Endothelial cell of umbilical vein (primary cell): Measurements from ENCODE around the gene SLC11A1. TPM values are rescaled to one million over a fixed set of nuclear protein-coding genes. Genes with fewer than 3 reads are reported as not detected.

Experiments
- BruUV-seq: library from RNA; stranded (reverse); fragments of 400-500 nt; replicated peaks from 2 replicates; lab custom pipeline; 2021; lab: Mats Ljungman, UMichigan
- CTCF ChIA-PET: fragments of 300-600, 350-600 bp; sonication (Branson Sonifier 250); formaldehyde crosslinking; loops from one replicate; lab custom pipeline; 2021; ENCODE audit warnings: antibody characterized with exemption, inconsistent platforms; lab: Charles Lee
- POLR2A ChIA-PET: fragments of 300-600, 350-600 bp; sonication (Branson Sonifier 250); formaldehyde crosslinking; loops from one replicate; lab custom pipeline; 2021; ENCODE audit warnings: antibody characterized with exemption, inconsistent platforms; lab: Charles Lee
- DNase-seq: peaks from one replicate; pipeline ENCODE4 v3.0.0-alpha.2; 2011; ENCODE audit warnings: low read depth, low spot score
- FAIRE-seq: peaks from 2 replicates; lab custom pipeline; 2011; peaks lifted over from hg19 to GRCh38; lab: Jason Lieb, UNC
- H2AFZ ChIP-seq: 2 replicates; pipeline ENCODE4 v1.6.0; 2012; ENCODE audit warnings: low read depth, low read length, control low read depth, inconsistent platforms
- H3K27ac ChIP-seq: 2 replicates; pipeline ENCODE4 v1.5.1; 2011; ENCODE audit warnings: low read depth, mild to moderate bottlenecking, control low read depth, low read length, moderate library complexity; ENCODE audit not compliant: insufficient read depth
- H3K27me3 ChIP-seq, 2 experiments: 2 replicates each; pipeline versions ENCODE4 v1.6.0 to v1.6.1; 2011; ENCODE audit warnings: low read length in 2 of 2, mixed read lengths in 1 of 2; ENCODE audit not compliant: control insufficient read depth in 2 of 2, insufficient read depth in 2 of 2
- H3K36me3 ChIP-seq, 2 experiments: 2 replicates in 1 of 2; 3 replicates in 1 of 2; pipeline ENCODE4 v1.5.1; 2011; ENCODE audit warnings: low read length in 2 of 2, mild to moderate bottlenecking in 1 of 2, moderate library complexity in 1 of 2; ENCODE audit not compliant: control insufficient read depth in 2 of 2, insufficient read depth in 2 of 2; ENCODE audit errors: extremely low read depth in 1 of 2
- H3K4me1 ChIP-seq: 3 replicates; pipeline ENCODE4 v1.5.1; 2011; ENCODE audit warnings: mild to moderate bottlenecking, low read length; ENCODE audit not compliant: control insufficient read depth, insufficient read depth; ENCODE audit errors: extremely low read depth
- H3K4me2 ChIP-seq: 2 replicates; pipeline ENCODE4 v1.6.1; 2011; ENCODE audit warnings: low read length, control low read depth, mixed read lengths; ENCODE audit not compliant: insufficient read depth
- H3K4me3 ChIP-seq, 3 experiments: fragments of 200-600 bp in 1 of 3; sonication (generic), shearing (Covaris generic) in 1 of 3; replicated peaks in 1 of 3; 2 replicates each; pipeline ENCODE4 v1.5.1; 2011 to 2016; ENCODE audit warnings: control low read depth in 3 of 3, low read length in 3 of 3, mild to moderate bottlenecking in 2 of 3, inconsistent platforms in 1 of 3, low read depth in 1 of 3, moderate library complexity in 1 of 3; ENCODE audit not compliant: insufficient read depth in 1 of 3
- H3K79me2 ChIP-seq: 2 replicates; pipeline ENCODE4 v1.6.0; 2012; ENCODE audit warnings: low read length, inconsistent platforms; ENCODE audit not compliant: control insufficient read depth, insufficient read depth
- H3K9ac ChIP-seq: replicated peaks from 2 replicates; pipeline ENCODE3; 2011; ENCODE audit warnings: low read length, control low read depth; ENCODE audit not compliant: insufficient read depth; ENCODE audit errors: extremely low read depth
- H3K9me1 ChIP-seq: replicated peaks from 3 replicates; pipeline ENCODE4 v1.6.0; 2011; ENCODE audit warnings: mild to moderate bottlenecking, low read length; ENCODE audit not compliant: control insufficient read depth, insufficient read depth; ENCODE audit errors: extremely low read depth
- H3K9me3 ChIP-seq: replicated peaks from 2 replicates; pipeline ENCODE4 v1.5.1; 2012; ENCODE audit warnings: low read length, inconsistent platforms; ENCODE audit not compliant: control insufficient read depth, insufficient read depth
- H4K20me1 ChIP-seq: replicated peaks from 2 replicates; pipeline ENCODE3; 2011; ENCODE audit warnings: mild to moderate bottlenecking, low read length; ENCODE audit not compliant: control insufficient read depth, insufficient read depth; ENCODE audit errors: extremely low read depth
- EZH2 ChIP-seq: IDR thresholded peaks from 2 replicates; pipeline ENCODE4 v1.6.1; 2012; ENCODE audit warnings: borderline replicate concordance, low read depth, mild to moderate bottlenecking, moderate library complexity, low read length, inconsistent platforms; ENCODE audit not compliant: severe bottlenecking
- FOS ChIP-seq: IDR thresholded peaks from 2 replicates; pipeline ENCODE4 v1.6.1; 2011; ENCODE audit warnings: mild to moderate bottlenecking, low read length, moderate library complexity, borderline replicate concordance; ENCODE audit not compliant: insufficient read depth
- GATA2 ChIP-seq: IDR thresholded peaks from 2 replicates; pipeline ENCODE4 v1.7.0; 2011; ENCODE audit warnings: low read depth, mild to moderate bottlenecking, moderate library complexity, mixed read lengths, low read length; ENCODE audit not compliant: insufficient read length, insufficient read depth
- JUN ChIP-seq: IDR thresholded peaks from 2 replicates; pipeline ENCODE4 v1.6.1; 2011; ENCODE audit warnings: borderline replicate concordance, low read depth; ENCODE audit not compliant: insufficient read length, insufficient read depth
- MYC ChIP-seq: IDR thresholded peaks from one replicate; pipeline ENCODE4 v1.6.1; 2011; ENCODE audit warnings: mild to moderate bottlenecking, low read depth, low read length
- POLR2A ChIP-seq: IDR thresholded peaks from 2 replicates; pipeline ENCODE4 v1.6.1; 2012; ENCODE audit warnings: low read depth, mild to moderate bottlenecking, control low read depth, low read length
- POLR2AphosphoS5 ChIP-seq: IDR thresholded peaks from 2 replicates; pipeline ENCODE4 v1.6.1; 2012; ENCODE audit warnings: low read depth, mild to moderate bottlenecking, control low read depth, low read length, moderate library complexity; ENCODE audit not compliant: insufficient read depth
- dilution Hi-C: fragments of 300-500 bp; cut with MboI; formaldehyde crosslinking; loops from one replicate; pipeline ENCODE4 v1.15.0; 2019; ENCODE audit warnings: low sequenced_read_pairs; ENCODE audit not compliant: extremely low pct_ligation_motif_present
- intact Hi-C: fragments of 100-400 bp; cut with micrococcal nuclease; formaldehyde crosslinking; loops from one replicate; pipeline ENCODE4 v1.10.0; 2022
- polyA plus RNA-seq, 4 experiments: library from polyadenylated mRNA; depleted of rRNA in 3 of 4; stranded (reverse) in 3 of 4; unstranded in 1 of 4; fragments of >200 nt; gene quantifications; 2 replicates each; pipeline versions ENCODE4 v1.2.1 to v1.2.3, GENCODE V29; 2011 to 2012; ENCODE audit warnings: missing spikeins in 1 of 4
- total RNA-seq: library from RNA; stranded (reverse); gene quantifications from 2 replicates; pipeline ENCODE4 v1.2.3, GENCODE V29; 2021
- TF ChIP-seq, protein P1 (sequence below): IDR thresholded peaks from 2 replicates; pipeline ENCODE4 v1.6.1; 2011; ENCODE audit not compliant: insufficient read depth, insufficient read length
- TF ChIP-seq, protein P2 (sequence below), 2 donors: IDR thresholded peaks; 1 replicate in 1 of 2; 2 replicates in 1 of 2; pipeline ENCODE4 v1.5.1; 2011; ENCODE audit warnings: low read length in 2 of 2, mild to moderate bottlenecking in 2 of 2, moderate library complexity in 2 of 2, control low read depth in 1 of 2, inconsistent platforms in 1 of 2, low read depth in 1 of 2; ENCODE audit not compliant: insufficient read depth in 1 of 2; ENCODE audit errors: extremely low read depth in 1 of 2

Gene SLC11A1
- total and polyA plus RNA-seq, 2 donors (not counting 3 experiments of a cell fraction or from before 2014, with no cell fraction given), result 0.03 TPM; not detected in 1

- Histone ChIP-seq H3K4me1 (peaks cover 32% of the 10 kb centered on the region), H3K9me3 (no peaks in the 10 kb centered on the region), H3K9me1 (no peaks in the 10 kb centered on the region), H3K9ac (no peak overlapping the region), H2AFZ (no peak overlapping the region), H3K4me3 (no peak overlapping the region), H4K20me1 (no peaks in the 10 kb centered on the region), H3K27me3 (no peaks in the 10 kb centered on the region), H3K79me2 (peaks cover 21% of the 10 kb centered on the region), H3K36me3 (peaks cover 0 to 24% of the 10 kb centered on the region in 2 experiments), H3K4me2 (no peak overlapping the region), H3K27ac (no peak overlapping the region)
- DNase-seq, result no peak
- no TSS peak for BruUV-seq
- CTCF ChIA-PET, result no interaction called here
- FAIRE-seq, result no peak
- POLR2A ChIA-PET, result no interaction called here
- intact Hi-C loops (no loop called here), dilution Hi-C loops (no loop called here)
- TF ChIP-seq JUN, result no peak
Observed at GRCh38 chr2:218402911-218403411, 20.9 kb downstream of the SLC11A1 start.

GRCh38 chr2:218403810-218404209 is 21.7 kb downstream of the SLC11A1 start:
- CTCF ChIA-PET, result interaction anchor here (3.9 kb wide), 1 partner anchor 8 kb away, joined by 14 read pairs; no protein-coding TSS in a partner anchor
- Histone ChIP-seq H4K20me1 (no peaks in the 10 kb centered on the region), H3K27me3 (no peaks in the 10 kb centered on the region), H3K36me3 (peaks cover 0 to 24% of the 10 kb centered on the region in 2 experiments), H3K79me2 (peaks cover 21% of the 10 kb centered on the region), H3K4me3 (no peak overlapping the region), H2AFZ (no peak overlapping the region), H3K9me3 (no peaks in the 10 kb centered on the region), H3K27ac (no peak overlapping the region), H3K9me1 (no peaks in the 10 kb centered on the region), H3K9ac (no peak overlapping the region), H3K4me2 (no peak overlapping the region), H3K4me1 (peaks cover 27% of the 10 kb centered on the region)
- POLR2A ChIA-PET, result no interaction called here
- dilution Hi-C loops, result no loop called here
- intact Hi-C loops, result no loop called here
- BruUV-seq, result no TSS peak
- no peak for DNase-seq
- TF ChIP-seq FOS, result no peak
- TF ChIP-seq POLR2A, result no peak
- TF ChIP-seq MYC, result no peak
- no peak for TF ChIP-seq JUN
- TF ChIP-seq, protein P1, sequence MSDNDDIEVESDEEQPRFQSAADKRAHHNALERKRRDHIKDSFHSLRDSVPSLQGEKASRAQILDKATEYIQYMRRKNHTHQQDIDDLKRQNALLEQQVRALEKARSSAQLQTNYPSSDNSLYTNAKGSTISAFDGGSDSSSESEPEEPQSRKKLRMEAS, result no peak
- TF ChIP-seq EZH2, result no peak
- TF ChIP-seq POLR2AphosphoS5, result no peak
- TF ChIP-seq GATA2, result no peak
- TF ChIP-seq, protein P2, sequence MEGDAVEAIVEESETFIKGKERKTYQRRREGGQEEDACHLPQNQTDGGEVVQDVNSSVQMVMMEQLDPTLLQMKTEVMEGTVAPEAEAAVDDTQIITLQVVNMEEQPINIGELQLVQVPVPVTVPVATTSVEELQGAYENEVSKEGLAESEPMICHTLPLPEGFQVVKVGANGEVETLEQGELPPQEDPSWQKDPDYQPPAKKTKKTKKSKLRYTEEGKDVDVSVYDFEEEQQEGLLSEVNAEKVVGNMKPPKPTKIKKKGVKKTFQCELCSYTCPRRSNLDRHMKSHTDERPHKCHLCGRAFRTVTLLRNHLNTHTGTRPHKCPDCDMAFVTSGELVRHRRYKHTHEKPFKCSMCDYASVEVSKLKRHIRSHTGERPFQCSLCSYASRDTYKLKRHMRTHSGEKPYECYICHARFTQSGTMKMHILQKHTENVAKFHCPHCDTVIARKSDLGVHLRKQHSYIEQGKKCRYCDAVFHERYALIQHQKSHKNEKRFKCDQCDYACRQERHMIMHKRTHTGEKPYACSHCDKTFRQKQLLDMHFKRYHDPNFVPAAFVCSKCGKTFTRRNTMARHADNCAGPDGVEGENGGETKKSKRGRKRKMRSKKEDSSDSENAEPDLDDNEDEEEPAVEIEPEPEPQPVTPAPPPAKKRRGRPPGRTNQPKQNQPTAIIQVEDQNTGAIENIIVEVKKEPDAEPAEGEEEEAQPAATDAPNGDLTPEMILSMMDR (IDR thresholded peaks at IDR 0.05; ENCODE audit: extremely low read depth in 1 of 2, insufficient read depth in 1 of 2, low read depth in 1 of 2, low read length in 2 of 2), result no peak
- no peak for FAIRE-seq
